Measurements from ENCODE around the gene SARS1. TPM values are rescaled to one million over a fixed set of nuclear protein-coding genes. Genes with fewer than 3 reads are reported as not detected.

Gene SARS1
- total and polyA plus RNA-seq, 2 of the 8 experiments (the other 6 are each of a cell fraction or from before 2014, with no cell fraction given), result 83.1 to 146 TPM

GRCh38 chr1:109225308-109225707, 11.6 kb downstream of the SARS1 start:
- no peak overlapping the region for H3K27ac ChIP-seq (ENCODE audit: low read depth, low read length)
- H3K79me2 ChIP-seq (ENCODE audit: control insufficient read depth in 1 of 2, insufficient read depth in 2 of 2, low read length in 2 of 2), result peaks cover 0 to 53% of the 10 kb centered on the region in 2 experiments; a peak in 2 of 4 replicates
- no peak overlapping the region for H2BK15ac ChIP-seq (ENCODE audit: low read length)
- H3K4me1 ChIP-seq (replicated peaks in 1 of 4; ENCODE audit: control insufficient read depth in 3 of 4, insufficient read depth in 4 of 4, low read length in 3 of 4), result peaks cover 5 to 22% (median 12%) of the 10 kb centered on the region in 4 experiments
- H4K5ac ChIP-seq (ENCODE audit: insufficient read length, low read depth, low read length), result no peak overlapping the region
- no peak overlapping the region for H2AFZ ChIP-seq (ENCODE audit: low read length)
- H2BK5ac ChIP-seq (ENCODE audit: low read depth, low read length), result no peak overlapping the region; the same call in 1 of the 2 replicates
- no peak overlapping the region for H3K56ac ChIP-seq (replicated peaks; ENCODE audit: insufficient read length, low read depth, low read length)
- FAIRE-seq (no peak), DNase-seq (ENCODE audit: low read depth in 1 of 2, low spot score in 2 of 2) (no peak)
- peaks cover 0 to 45% (median 0%) of the 10 kb centered on the region in 4 experiments; a peak in 2 of 8 replicates for H3K36me3 ChIP-seq (ENCODE audit: control insufficient read depth in 2 of 4, insufficient read depth in 4 of 4, low read length in 3 of 4)
- no peak overlapping the region; the same call in 1 of the 2 replicates for H3K18ac ChIP-seq (ENCODE audit: extremely low read depth, low read length)
- H2BK120ac ChIP-seq (replicated peaks; ENCODE audit: low read depth, low read length), result no peak overlapping the region
- no peak overlapping the region for H4K91ac ChIP-seq (replicated peaks; ENCODE audit: insufficient read length, low read length)
- H3K4me2 ChIP-seq (ENCODE audit: insufficient read depth in 1 of 2, low read depth in 2 of 2, low read length in 2 of 2), result peak overlapping the region; percentile 22 to 55; a peak in 2 of 4 replicates
- no peaks in the 10 kb centered on the region for H3K9me3 ChIP-seq (ENCODE audit: insufficient read depth in 2 of 2, low read depth in 1 of 2, low read length in 1 of 2)
- peaks cover 4% of the 10 kb centered on the region; the same call in 1 of the 2 replicates for H3K23me2 ChIP-seq (ENCODE audit: low read depth, low read length)
- H2BK20ac ChIP-seq (ENCODE audit: low read length), result no peak overlapping the region
- no peak overlapping the region for H2AK5ac ChIP-seq (ENCODE audit: low read depth, low read length)
- H3K9ac ChIP-seq (replicated peaks in 1 of 4; ENCODE audit: extremely low read depth in 1 of 4, low read depth in 3 of 4, low read length in 3 of 4), result no peak overlapping the region
- WGBS, 2 experiments (ENCODE audit: extremely low coverage in 1 of 2, insufficient coverage in 1 of 2, insufficient read length in 1 of 2, insufficient replicate concordance in 2 of 2, low coverage in 1 of 2, low lambda C conversion rate in 2 of 2, missing lambda C conversion rate in 1 of 2), result 64% methylated on average over 3 of the region's 3 CpGs; no CpG with 5 or more reads in 1 of the 2 experiments
- no peaks in the 10 kb centered on the region; the same call in 1 of the 2 replicates for H3K79me1 ChIP-seq (ENCODE audit: low read depth, low read length)
- H4K8ac ChIP-seq (ENCODE audit: extremely low read depth, insufficient read depth, low read length), result no peak overlapping the region
- H2BK12ac ChIP-seq (ENCODE audit: low read depth, low read length), result no peak overlapping the region
- no peak overlapping the region for H3K14ac ChIP-seq (ENCODE audit: insufficient read length)
- no peak overlapping the region for H3K4me3 ChIP-seq (ENCODE audit: extremely low read depth in 1 of 4, insufficient read depth in 2 of 4, low read depth in 3 of 4, low read length in 4 of 4)
- H4K20me1 ChIP-seq (replicated peaks in 1 of 2; ENCODE audit: control insufficient read depth in 1 of 2, insufficient read depth in 2 of 2, low read length in 2 of 2), result no peaks in the 10 kb centered on the region
- H3K4ac ChIP-seq (replicated peaks; ENCODE audit: insufficient read length, low read depth, low read length), result no peak overlapping the region
- ChIA-PET CTCF (ENCODE audit: partially characterized antibody) (interaction anchor here (0.5 to 3.8 kb wide), 8 partner anchors 12 to 463 kb away, joined by 3 to 29 read pairs (median 5); partner anchors contain the start of gene SARS1), POLR2A (ENCODE audit: partially characterized antibody) (interaction anchor here (0.6 to 3.9 kb wide), 7 partner anchors 10 to 23 kb away, joined by 3 to 45 read pairs (median 4); partner anchors contain the start of gene SARS1)
- H3K27me3 ChIP-seq (replicated peaks in 1 of 4; ENCODE audit: control insufficient read depth in 3 of 4, extremely low read depth in 1 of 4, insufficient read depth in 3 of 4, low read length in 3 of 4), result no peaks in the 10 kb centered on the region
- no peak overlapping the region for H3K23ac ChIP-seq (ENCODE audit: insufficient read length)
- TF ChIP-seq EZH2 (IDR thresholded peaks at IDR 0.05; ENCODE audit: low read depth, low read length, severe bottlenecking) (no peak), YY1 (IDR thresholded peaks at IDR 0.05; ENCODE audit: low read depth, low read length) (no peak), TBP (IDR thresholded peaks at IDR 0.05; ENCODE audit: low read depth, low read length) (no peak), KDM5A (IDR thresholded peaks at IDR 0.05; ENCODE audit: low read length) (no peak), POLR2A (IDR thresholded peaks at IDR 0.05; ENCODE audit: control extremely low read depth in 1 of 2, low read depth in 2 of 2, low read length in 2 of 2) (no peak), JUND (IDR thresholded peaks at IDR 0.05; ENCODE audit: low read length) (no peak), HDAC2 (IDR thresholded peaks at IDR 0.05; ENCODE audit: borderline replicate concordance in 1 of 2, low read depth in 2 of 2, low read length in 2 of 2) (no peak), GTF2F1 (IDR thresholded peaks at IDR 0.05; ENCODE audit: borderline replicate concordance, low read depth, low read length) (no peak)
